ENCODE data around the gene FGD6.

DNA sequence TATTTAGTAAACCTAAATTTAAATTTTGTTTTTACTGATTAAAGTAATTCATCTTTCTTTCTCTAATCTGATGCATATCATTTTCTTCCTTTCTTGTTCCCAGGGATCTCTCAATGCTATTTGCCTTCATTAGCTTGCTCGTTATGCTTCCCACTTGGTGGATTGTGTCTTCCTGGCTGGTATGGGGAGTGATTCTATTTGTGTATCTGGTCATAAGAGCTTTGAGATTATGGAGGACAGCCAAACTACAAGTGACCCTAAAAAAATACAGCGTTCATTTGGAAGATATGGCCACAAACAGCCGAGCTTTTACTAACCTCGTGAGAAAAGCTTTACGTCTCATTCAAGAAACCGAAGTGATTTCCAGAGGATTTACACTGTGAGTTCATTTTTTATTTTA, 49.0 kb upstream of the FGD6 start:
- no peak for TF ChIP-seq POLR2A (IDR thresholded peaks at IDR 0.05)
- TF ChIP-seq, protein P1, sequence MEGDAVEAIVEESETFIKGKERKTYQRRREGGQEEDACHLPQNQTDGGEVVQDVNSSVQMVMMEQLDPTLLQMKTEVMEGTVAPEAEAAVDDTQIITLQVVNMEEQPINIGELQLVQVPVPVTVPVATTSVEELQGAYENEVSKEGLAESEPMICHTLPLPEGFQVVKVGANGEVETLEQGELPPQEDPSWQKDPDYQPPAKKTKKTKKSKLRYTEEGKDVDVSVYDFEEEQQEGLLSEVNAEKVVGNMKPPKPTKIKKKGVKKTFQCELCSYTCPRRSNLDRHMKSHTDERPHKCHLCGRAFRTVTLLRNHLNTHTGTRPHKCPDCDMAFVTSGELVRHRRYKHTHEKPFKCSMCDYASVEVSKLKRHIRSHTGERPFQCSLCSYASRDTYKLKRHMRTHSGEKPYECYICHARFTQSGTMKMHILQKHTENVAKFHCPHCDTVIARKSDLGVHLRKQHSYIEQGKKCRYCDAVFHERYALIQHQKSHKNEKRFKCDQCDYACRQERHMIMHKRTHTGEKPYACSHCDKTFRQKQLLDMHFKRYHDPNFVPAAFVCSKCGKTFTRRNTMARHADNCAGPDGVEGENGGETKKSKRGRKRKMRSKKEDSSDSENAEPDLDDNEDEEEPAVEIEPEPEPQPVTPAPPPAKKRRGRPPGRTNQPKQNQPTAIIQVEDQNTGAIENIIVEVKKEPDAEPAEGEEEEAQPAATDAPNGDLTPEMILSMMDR (IDR thresholded peaks at IDR 0.05) = no peak
